GM12864 (cell line): ENCODE results near the gene CRYZ.

Experiments used
- DNase-seq: peaks from one replicate; pipeline ENCODE4 v3.0.0-alpha.2; 2011; ENCODE audit warnings: low read depth
- H3K4me3 ChIP-seq: 2 replicates; pipeline ENCODE4 v1.5.1; 2011; ENCODE audit warnings: mild to moderate bottlenecking, low read depth, low read length, control low read depth
- CTCF ChIP-seq: IDR thresholded peaks from 2 replicates; pipeline ENCODE4 v1.5.1; 2011; ENCODE audit warnings: low read depth, mild to moderate bottlenecking, moderate library complexity, low read length, control low read depth, inconsistent platforms; ENCODE audit errors: missing control alignments

Gene CRYZ

GRCh38 chr1:74714429-74715235 lies 18.2 kb downstream of the CRYZ start:
- no peak overlapping the region for H3K4me3 ChIP-seq
- TF ChIP-seq CTCF = no peak
- no peak for DNase-seq

GRCh38 chr1:74713849-74714248 lies 19.0 kb downstream of the CRYZ start:
- H3K4me3 ChIP-seq = no peak overlapping the region
- no peak for TF ChIP-seq CTCF
- DNase-seq = no peak

- no peak for TF ChIP-seq CTCF
- no peak for DNase-seq
Measured at GRCh38 chr1:74712881-74713280, 20.0 kb downstream of the CRYZ start.

GRCh38 chr1:74703386-74704182 lies 29.3 kb downstream of the CRYZ start:
- H3K4me3 ChIP-seq = no peak overlapping the region
- TF ChIP-seq CTCF = no peak
- DNase-seq = no peak

More at GRCh38 chr1:74712881-74713280, 20.0 kb downstream of the CRYZ start:
- H3K4me3 ChIP-seq = no peak overlapping the region

- H3K4me3 ChIP-seq = no peak overlapping the region
- no peak for TF ChIP-seq CTCF
- DNase-seq = no peak
Measured at GRCh38 chr1:74699331-74699730, 33.5 kb downstream of the CRYZ start.

GRCh38 chr1:74697832-74698231 lies 35.0 kb downstream of the CRYZ start:
- H3K4me3 ChIP-seq = no peak overlapping the region
- no peak for TF ChIP-seq CTCF
- DNase-seq = no peak
